ENCODE data around the gene WEE2.

DNA sequence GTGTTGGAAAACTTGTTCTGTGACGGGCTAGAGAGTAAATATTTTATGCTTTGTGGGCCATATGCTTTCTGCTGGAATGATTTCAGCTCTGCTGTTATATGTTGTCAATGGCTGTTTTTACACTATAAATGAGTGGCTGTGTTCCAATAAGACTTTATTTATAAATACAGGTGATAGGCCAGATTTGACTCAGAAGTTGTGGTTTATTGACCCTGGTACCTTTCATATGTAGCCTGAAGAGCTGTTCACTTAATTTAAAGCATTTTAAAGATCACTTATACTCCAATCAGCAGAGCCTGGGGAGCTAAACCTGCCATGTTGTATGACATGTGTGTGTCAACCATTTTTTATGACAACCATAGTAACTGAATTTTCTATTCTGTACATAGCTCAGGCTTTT lies 20.9 kb downstream of the WEE2 start:
- TF ChIP-seq POLR2A (IDR thresholded peaks at IDR 0.05) (no peak), POLR2AphosphoS5 (IDR thresholded peaks at IDR 0.05) (no peak)
- TF ChIP-seq, protein P1, sequence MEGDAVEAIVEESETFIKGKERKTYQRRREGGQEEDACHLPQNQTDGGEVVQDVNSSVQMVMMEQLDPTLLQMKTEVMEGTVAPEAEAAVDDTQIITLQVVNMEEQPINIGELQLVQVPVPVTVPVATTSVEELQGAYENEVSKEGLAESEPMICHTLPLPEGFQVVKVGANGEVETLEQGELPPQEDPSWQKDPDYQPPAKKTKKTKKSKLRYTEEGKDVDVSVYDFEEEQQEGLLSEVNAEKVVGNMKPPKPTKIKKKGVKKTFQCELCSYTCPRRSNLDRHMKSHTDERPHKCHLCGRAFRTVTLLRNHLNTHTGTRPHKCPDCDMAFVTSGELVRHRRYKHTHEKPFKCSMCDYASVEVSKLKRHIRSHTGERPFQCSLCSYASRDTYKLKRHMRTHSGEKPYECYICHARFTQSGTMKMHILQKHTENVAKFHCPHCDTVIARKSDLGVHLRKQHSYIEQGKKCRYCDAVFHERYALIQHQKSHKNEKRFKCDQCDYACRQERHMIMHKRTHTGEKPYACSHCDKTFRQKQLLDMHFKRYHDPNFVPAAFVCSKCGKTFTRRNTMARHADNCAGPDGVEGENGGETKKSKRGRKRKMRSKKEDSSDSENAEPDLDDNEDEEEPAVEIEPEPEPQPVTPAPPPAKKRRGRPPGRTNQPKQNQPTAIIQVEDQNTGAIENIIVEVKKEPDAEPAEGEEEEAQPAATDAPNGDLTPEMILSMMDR (IDR thresholded peaks at IDR 0.05), result no peak

Data from breast epithelium (tissue), 3 donors.